ENCODE measurements around the gene DNAJC5G.

DNAJC5G gene

DNA sequence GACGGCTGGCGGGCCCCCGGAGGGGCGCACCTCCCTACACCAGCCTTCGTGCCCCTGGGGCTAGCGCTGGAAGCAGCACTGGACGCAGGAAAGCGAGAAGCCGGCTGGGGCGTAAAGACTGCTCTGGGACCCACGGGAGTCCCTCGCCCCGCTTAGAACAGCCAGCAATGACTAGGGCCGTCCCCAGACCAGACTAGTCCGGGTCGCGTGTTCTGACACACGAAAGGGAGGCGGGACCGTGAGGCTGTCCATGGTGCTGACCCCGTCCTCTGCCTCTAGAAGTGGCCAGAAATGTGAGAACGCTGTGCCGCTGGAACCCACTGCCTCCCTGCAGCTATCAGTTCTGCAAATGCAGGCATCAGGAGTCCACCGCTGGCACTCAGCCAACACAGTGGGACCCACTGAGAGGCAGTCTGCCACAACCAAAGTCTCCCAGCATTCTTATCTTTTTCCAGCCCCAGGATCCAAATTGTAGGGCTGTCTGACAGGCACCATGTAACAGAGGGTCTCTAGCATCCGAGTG lies 33.2 kb downstream of the DNAJC5G start, which contains the start of gene UCN:
TSS of gene UCN (minus strand) at position 87 of the 523 bp plus-strand sequence. CDS start 550 bp downstream, outside the sequence.
- no peak within 1 kb of the TSS for H3K4me3 ChIP-seq (ENCODE audit: low read depth, low read length)
- no peak for TF ChIP-seq CTCF (conservative IDR thresholded peaks at IDR 0.05; ENCODE audit: low read depth, low read length)
- peak; percentile 60 for DNase-seq (ENCODE audit: low read depth)

GRCh38 chr2:27309651-27310050 lies 34.4 kb downstream of the DNAJC5G start:
- DNase-seq (ENCODE audit: low read depth), result no peak
- TF ChIP-seq CTCF (conservative IDR thresholded peaks at IDR 0.05; ENCODE audit: low read depth, low read length), result no peak
- no peak overlapping the region for H3K4me3 ChIP-seq (ENCODE audit: low read depth, low read length)

- TF ChIP-seq CTCF (conservative IDR thresholded peaks at IDR 0.05; ENCODE audit: low read depth, low read length), result no peak
- DNase-seq (ENCODE audit: low read depth), result no peak
- H3K4me3 ChIP-seq (ENCODE audit: low read depth, low read length), result no peak overlapping the region
These were observed 36.9 kb downstream of the DNAJC5G start for GRCh38 chr2:27312152-27312551.

DNA sequence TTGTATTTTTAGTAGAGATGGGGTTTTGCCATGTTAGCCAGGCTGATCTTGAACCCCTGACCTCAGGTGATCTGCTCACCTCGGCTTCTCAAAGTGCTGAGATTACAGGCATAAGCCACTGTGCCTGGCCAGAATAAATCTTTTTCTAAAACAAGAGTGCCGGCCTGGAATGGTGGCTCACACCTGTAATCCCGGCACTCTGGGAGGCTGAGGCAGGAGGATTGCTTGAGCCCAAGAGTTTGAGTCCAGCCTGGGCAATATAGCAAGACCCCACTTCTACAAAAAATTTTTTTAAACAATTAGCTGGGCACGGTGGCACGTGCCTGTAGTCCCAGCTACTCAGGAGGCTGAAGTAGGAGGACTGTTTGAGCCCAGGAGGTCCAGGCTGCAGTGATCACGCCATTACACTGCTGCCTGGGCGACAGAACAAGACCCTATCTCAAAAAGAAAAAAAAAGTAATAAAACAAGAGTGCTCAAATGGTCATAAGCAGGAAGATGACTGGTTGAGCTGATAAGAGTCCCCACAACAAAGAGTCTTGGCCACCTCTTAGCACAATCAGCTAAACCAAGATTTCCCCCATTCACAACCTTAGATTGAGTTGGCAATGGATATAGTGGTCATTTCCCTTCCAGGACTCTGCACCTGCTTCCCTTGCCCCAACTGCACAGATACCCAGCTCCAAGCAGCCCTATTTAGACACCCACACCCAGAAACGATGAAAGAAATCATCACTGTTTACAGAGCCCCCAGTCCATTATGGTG lies 38.8 kb downstream of the DNAJC5G start:
- no peak overlapping the region for H3K4me3 ChIP-seq (ENCODE audit: low read depth, low read length)
- no peak for TF ChIP-seq CTCF (conservative IDR thresholded peaks at IDR 0.05; ENCODE audit: low read depth, low read length)
- DNase-seq (ENCODE audit: low read depth), result no peak

DNA sequence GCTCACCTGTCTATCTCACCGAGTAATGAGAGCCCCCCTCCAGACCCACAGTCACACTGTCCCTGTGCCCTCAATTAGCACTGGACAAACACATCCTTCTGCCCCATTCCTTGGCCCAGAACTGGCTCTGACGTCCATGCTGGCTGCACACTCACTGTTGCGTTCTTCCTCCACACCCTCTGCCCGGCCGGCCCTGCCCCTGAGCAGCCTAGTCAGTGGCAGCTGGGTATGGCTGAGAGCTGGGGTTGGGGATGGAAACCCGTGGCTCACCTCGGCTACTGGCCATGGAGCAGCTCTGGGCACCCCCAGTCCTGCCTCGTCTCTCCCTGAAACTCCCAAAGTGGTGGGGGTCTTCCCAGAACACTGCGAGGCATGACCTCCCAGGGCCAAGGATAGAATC lies 39.5 kb downstream of the DNAJC5G start:
- no peak for TF ChIP-seq CTCF (conservative IDR thresholded peaks at IDR 0.05; ENCODE audit: low read depth, low read length)
- no peak overlapping the region for H3K4me3 ChIP-seq (ENCODE audit: low read depth, low read length)
- DNase-seq (ENCODE audit: low read depth), result no peak

DNA sequence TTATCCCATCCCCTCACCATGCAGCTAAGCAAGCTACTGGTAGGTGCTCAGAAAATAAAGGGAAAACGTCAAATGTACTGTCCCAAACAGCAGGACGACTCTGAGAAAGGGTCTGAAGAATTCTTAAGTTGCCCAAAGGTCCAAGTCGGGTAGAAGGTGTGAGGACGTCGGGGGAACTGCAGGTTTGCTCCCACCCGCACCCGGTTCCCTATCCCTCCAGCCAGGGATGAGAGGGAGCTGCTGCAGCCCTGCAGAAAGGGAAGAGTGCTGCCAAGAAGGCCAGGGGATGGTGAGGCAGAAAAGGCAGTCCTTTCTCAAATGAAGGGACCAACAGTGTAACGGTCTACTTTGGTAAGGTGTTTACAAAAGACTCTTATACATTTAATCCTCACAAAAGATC lies 39.9 kb downstream of the DNAJC5G start:
- no peak for TF ChIP-seq CTCF (conservative IDR thresholded peaks at IDR 0.05; ENCODE audit: low read depth, low read length)
- H3K4me3 ChIP-seq (ENCODE audit: low read depth, low read length), result no peak overlapping the region
- DNase-seq (ENCODE audit: low read depth), result no peak
